Pancreas (tissue), 10 donors: Measurements from ENCODE around the gene NXPH2. TPM values are rescaled to one million over a fixed set of nuclear protein-coding genes. Genes with fewer than 3 reads are reported as not detected.
A peak's percentile ranks its signal among the peaks of the same experiment; 100 is the strongest.

Experiments used
- ATAC-seq, 4 donors: fragments of 200-7000 bp; cut with Tn5 transposase; one replicate each; pipeline versions ENCODE4 v1.8.0 to v1.9.1; 2020; ENCODE audit warnings: mild to moderate bottlenecking in 4 of 4, moderate library complexity in 4 of 4
- DNase-seq, 6 donors: peaks; one replicate each; pipeline ENCODE4 v3.0.0-alpha.2; 2020
- FAIRE-seq: peaks from 2 replicates; lab custom pipeline; 2012; peaks lifted over from hg19 to GRCh38; lab: Jason Lieb, UNC
- H3K27ac ChIP-seq, 4 donors: fragments of 200-600 bp; sonication (generic); 1 replicate in 3 of 4; 2 replicates in 1 of 4; pipeline versions ENCODE4 v1.5.0 to v1.8.0; 2020
- H3K27me3 ChIP-seq, 4 donors: fragments of 200-600 bp; one replicate each; pipeline ENCODE4 v1.8.0; 2021
- H3K36me3 ChIP-seq, 3 donors: fragments of 200-600 bp; sonication (generic) in 1 of 3; one replicate each; pipeline versions ENCODE4 v1.5.0 to v1.8.0; 2020 to 2021
- H3K4me1 ChIP-seq, 3 donors: fragments of 200-600 bp; one replicate each; pipeline ENCODE4 v1.8.0; 2021
- H3K4me3 ChIP-seq, 4 donors: fragments of 200-600 bp; sonication (generic) in 2 of 4; one replicate each; pipeline versions ENCODE4 v1.5.0 to v1.8.0; 2020 to 2021
- H3K9me3 ChIP-seq, 4 donors: fragments of 200-600 bp; one replicate each; pipeline ENCODE4 v1.8.0; 2021
- WGBS, 2 donors: extraction: QIAGEN DNeasy Blood & Tissue Kit; methylation state at CpG; one replicate each; pipeline ENCODE4 v1.1.7; 2013; 5-methylcytosine and 5-hydroxymethylcytosine counted together
- intact Hi-C, 3 donors: fragments of 100-400 bp; cut with DNase I; formaldehyde crosslinking; loops; one replicate each; pipeline versions ENCODE4 v1.11.1 to v1.14.2; 2022
- polyA plus RNA-seq, 2 donors: library from polyadenylated mRNA; stranded (reverse); fragments of 200-250 nt; gene quantifications; one replicate each; pipeline ENCODE4 v1.2.3, GENCODE V29; 2013
- total RNA-seq, 6 donors: library from RNA; stranded (reverse); fragmentation: NEBNext Ultra II Directional in 4 of 6; extraction: Animal tissue kit (Norgen Biotek cat#: 25700) in 4 of 6; gene quantifications; one replicate each; pipeline versions ENCODE4 v1.2.1 to v1.2.4, GENCODE V29; 2021 to 2023
- TF ChIP-seq, protein P1 (sequence below), 4 donors: fragments of 200-600 bp; sonication (generic) in 3 of 4; IDR thresholded peaks; one replicate each; pipeline versions ENCODE4 v1.5.0 to v1.8.0; 2021; ENCODE audit warnings: antibody characterized with exemption in 4 of 4
- donor health status: healthy with polysubstance abuse.
- donor health status: DM: no; HTN: no; CAD: no; lungs with moderate emphysema.
- donor health status: DM: no; HTN: no; CAD: no.
- donor health status: control.
- donor health status: control.
- donor health status: Bipolar disorder and iron deficiency.
- donor health status: DM: yes; HTN: yes; CAD: no.
- donor health status: DM: no; HTN: no; CAD: no.
- donor health status: DM: no; HTN: no; CAD: no.
- donor health status: DM: yes; HTN: yes; CAD: no.

NXPH2 gene
- total and polyA plus RNA-seq, 8 donors: 0.19 TPM; not detected in 7

DNA sequence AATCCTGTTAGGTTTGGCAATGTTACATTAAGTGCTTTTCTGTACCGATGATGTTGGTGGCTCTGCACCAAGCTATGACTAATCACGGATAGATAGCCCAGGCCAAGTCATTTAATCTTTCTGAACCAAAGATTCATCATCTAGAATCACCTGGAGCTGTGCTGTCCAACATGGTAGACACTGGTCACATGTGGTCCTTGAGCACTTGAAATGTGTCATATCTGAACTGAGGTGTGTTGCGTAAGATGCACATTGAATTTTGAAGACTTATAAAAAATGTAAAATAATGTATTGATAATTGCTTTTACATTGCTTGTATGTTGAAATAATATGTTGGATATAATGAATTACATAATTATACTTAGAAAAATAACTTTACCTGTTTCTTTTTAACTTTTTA is 39.8 kb upstream of the NXPH2 start:
- intact Hi-C loops: no loop called here
- no peaks in the 10 kb centered on the region for H3K9me3 ChIP-seq
- no peak for FAIRE-seq
- no peaks in the 10 kb centered on the region for H3K4me1 ChIP-seq
- WGBS, 2 donors: 75 to 87% methylated on average over 3 of the region's 3 CpGs
- no peaks in the 10 kb centered on the region for H3K27me3 ChIP-seq
- H3K27ac ChIP-seq: no peak overlapping the region
- H3K4me3 ChIP-seq: no peak overlapping the region
- no peak for DNase-seq
- no peaks in the 10 kb centered on the region for H3K36me3 ChIP-seq
- no peak for ATAC-seq
- TF ChIP-seq, protein P1, sequence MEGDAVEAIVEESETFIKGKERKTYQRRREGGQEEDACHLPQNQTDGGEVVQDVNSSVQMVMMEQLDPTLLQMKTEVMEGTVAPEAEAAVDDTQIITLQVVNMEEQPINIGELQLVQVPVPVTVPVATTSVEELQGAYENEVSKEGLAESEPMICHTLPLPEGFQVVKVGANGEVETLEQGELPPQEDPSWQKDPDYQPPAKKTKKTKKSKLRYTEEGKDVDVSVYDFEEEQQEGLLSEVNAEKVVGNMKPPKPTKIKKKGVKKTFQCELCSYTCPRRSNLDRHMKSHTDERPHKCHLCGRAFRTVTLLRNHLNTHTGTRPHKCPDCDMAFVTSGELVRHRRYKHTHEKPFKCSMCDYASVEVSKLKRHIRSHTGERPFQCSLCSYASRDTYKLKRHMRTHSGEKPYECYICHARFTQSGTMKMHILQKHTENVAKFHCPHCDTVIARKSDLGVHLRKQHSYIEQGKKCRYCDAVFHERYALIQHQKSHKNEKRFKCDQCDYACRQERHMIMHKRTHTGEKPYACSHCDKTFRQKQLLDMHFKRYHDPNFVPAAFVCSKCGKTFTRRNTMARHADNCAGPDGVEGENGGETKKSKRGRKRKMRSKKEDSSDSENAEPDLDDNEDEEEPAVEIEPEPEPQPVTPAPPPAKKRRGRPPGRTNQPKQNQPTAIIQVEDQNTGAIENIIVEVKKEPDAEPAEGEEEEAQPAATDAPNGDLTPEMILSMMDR (IDR thresholded peaks at IDR 0.05): no peak

DNA sequence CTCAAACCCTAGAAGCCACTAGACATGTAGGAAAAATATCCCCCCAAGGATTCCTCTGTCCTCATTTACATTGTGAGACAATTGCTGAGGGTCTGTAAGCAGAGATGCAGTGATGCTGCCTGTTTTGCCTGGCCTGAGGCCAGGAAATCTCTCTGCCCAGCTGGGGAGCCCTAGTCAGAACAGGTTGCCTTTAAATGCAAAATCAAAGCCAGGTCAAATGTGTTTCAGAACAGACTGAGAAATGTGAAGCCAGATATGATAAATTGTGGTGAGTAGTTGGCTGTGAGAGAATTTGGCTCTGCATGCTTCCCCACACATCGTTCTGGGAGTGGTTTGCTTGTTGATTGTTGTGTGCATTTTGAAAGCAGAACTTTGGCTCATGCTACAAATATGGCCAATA is 38.4 kb upstream of the NXPH2 start:
- 13 to 22% methylated on average over 1 of the region's 1 CpG for WGBS, 2 donors
- TF ChIP-seq, protein P1 (IDR thresholded peaks at IDR 0.05): no peak
- Histone ChIP-seq H3K36me3 (no peaks in the 10 kb centered on the region), H3K4me3 (no peak overlapping the region), H3K9me3 (no peaks in the 10 kb centered on the region), H3K4me1 (no peaks in the 10 kb centered on the region), H3K27ac (no peak overlapping the region), H3K27me3 (no peaks in the 10 kb centered on the region)
- DNase-seq (no peak), ATAC-seq (no peak), FAIRE-seq (no peak)
- intact Hi-C loops: no loop called here

DNA sequence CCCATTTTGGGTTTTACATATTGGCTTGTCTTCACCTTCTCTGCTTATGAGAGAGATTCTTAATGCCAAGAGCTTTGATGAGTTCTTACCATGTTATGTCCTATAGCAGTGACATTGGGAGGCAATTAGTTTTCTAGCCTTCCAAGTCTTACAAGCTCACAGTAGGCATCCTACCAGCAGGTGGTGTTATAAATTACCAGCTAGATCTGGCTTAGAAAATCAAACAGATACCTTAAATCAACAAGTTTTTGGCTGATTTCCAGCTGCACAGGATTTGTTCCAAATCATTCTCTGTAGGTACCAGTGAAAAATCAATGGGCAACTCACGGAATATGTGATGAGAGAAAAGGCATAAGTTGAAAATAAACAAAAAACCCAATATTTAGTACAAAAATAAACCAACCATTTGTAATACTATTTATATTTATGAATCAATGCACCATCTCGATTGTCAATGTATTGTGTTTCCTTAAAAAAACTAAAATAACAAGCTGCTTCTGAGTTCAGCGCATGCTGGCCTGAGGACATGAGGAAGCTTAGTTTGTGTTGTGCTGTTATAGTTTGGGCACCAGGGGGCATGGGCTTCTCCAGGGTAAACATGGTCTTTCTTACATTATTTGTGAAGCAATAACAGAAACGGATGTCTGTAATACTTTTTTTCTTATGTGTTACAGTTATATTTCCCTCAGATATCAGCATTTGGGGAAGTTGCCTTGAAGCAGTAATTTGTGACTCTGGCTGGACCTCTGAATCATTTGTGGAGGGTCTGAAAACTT is 34.1 kb upstream of the NXPH2 start:
- no peaks in the 10 kb centered on the region for H3K36me3 ChIP-seq
- whole genome bisulfite sequencing, 2 donors: 28% methylated on average over 4 of the region's 4 CpGs
- intact Hi-C loops: no loop called here
- peak in 2 of 4 donors; percentile 36 for ATAC-seq
- no peaks in the 10 kb centered on the region for H3K9me3 ChIP-seq
- TF ChIP-seq, protein P1 (IDR thresholded peaks at IDR 0.05): no peak
- no peak overlapping the region for H3K4me3 ChIP-seq
- no peaks in the 10 kb centered on the region for H3K27me3 ChIP-seq
- no peak overlapping the region for H3K27ac ChIP-seq
- no peak for FAIRE-seq
- no peaks in the 10 kb centered on the region for H3K4me1 ChIP-seq
- DNase-seq: no peak

GRCh38 chr2:138811431-138811830 is 31.2 kb upstream of the NXPH2 start:
- intact Hi-C loops: no loop called here
- 63 to 75% methylated on average over 3 of the region's 3 CpGs for WGBS, 2 donors
- ATAC-seq (no peak), DNase-seq (no peak), FAIRE-seq (no peak)
- Histone ChIP-seq H3K27ac (no peak overlapping the region), H3K36me3 (no peaks in the 10 kb centered on the region), H3K4me1 (no peaks in the 10 kb centered on the region), H3K9me3 (no peaks in the 10 kb centered on the region), H3K4me3 (no peak overlapping the region), H3K27me3 (no peaks in the 10 kb centered on the region)
- TF ChIP-seq, protein P1 (IDR thresholded peaks at IDR 0.05): no peak

DNA sequence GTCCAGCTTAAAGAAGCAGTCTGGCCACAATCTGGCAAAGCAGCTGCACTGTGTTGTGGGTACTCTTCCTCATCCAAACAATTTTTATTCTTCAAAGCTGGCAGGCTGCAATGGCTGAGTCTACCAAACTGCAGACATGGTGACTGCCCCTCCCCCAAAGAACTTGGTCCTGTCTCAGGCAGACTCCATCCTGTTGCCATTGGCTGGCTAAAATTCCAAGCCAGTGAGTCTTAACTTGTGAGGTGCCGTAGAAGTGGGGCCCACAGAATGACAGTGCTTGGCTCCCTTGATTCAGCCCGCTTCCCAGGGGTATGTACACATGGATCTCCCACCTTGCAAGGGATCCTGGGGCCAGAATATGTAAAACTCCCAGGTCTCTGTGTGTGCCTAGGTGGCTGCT is 14.5 kb upstream of the NXPH2 start:
- 92 to 96% methylated on average over 2 of the region's 2 CpGs for WGBS, 2 donors
- Histone ChIP-seq H3K4me3 (no peak overlapping the region), H3K9me3 (no peaks in the 10 kb centered on the region), H3K36me3 (no peaks in the 10 kb centered on the region), H3K27ac (no peak overlapping the region), H3K4me1 (no peaks in the 10 kb centered on the region), H3K27me3 (peaks cover 0 to 5% (median 0%) of the 10 kb centered on the region in 4 donors)
- no peak for FAIRE-seq
- TF ChIP-seq, protein P1 (IDR thresholded peaks at IDR 0.05): no peak
- no peak for DNase-seq
- ATAC-seq: no peak
- intact Hi-C loops: no loop called here
